Parathyroid adenoma (tissue), 2 donors: Measurements from ENCODE around the gene PKNOX2.

ENCODE experiments used
- H2AFZ ChIP-seq: fragments of 300-600 bp; sonication (generic); one replicate; pipeline ENCODE4 v1.7.0; 2017; ENCODE audit warnings: antibody characterized with exemption, mild to moderate bottlenecking
- H3K27ac ChIP-seq: fragments of 300-600 bp; sonication (generic); one replicate; pipeline ENCODE4 v1.7.0; 2017
- H3K27me3 ChIP-seq: fragments of 300-600 bp; sonication (generic); one replicate; pipeline ENCODE4 v1.7.0; 2017; ENCODE audit warnings: low read length; ENCODE audit not compliant: control insufficient read depth, insufficient read depth
- H3K36me3 ChIP-seq: fragments of 300-600 bp; sonication (generic); one replicate; pipeline ENCODE4 v1.7.0; 2017; ENCODE audit warnings: low read length; ENCODE audit not compliant: control insufficient read depth, insufficient read depth
- H3K4me1 ChIP-seq: fragments of 300-600 bp; sonication (generic); one replicate; pipeline ENCODE4 v1.7.0; 2017; ENCODE audit warnings: control low read depth
- H3K4me2 ChIP-seq: fragments of 300-600 bp; sonication (generic); one replicate; pipeline ENCODE4 v1.7.0; 2017; ENCODE audit warnings: low read length
- H3K4me3 ChIP-seq: fragments of 300-600 bp; sonication (generic); one replicate; pipeline ENCODE4 v1.7.0; 2017; ENCODE audit warnings: low read depth, low read length
- H3K79me2 ChIP-seq: fragments of 300-600 bp; sonication (generic); one replicate; pipeline ENCODE4 v1.7.0; 2017; ENCODE audit warnings: control low read depth
- H3K9ac ChIP-seq: fragments of 300-600 bp; sonication (generic); one replicate; pipeline ENCODE4 v1.7.0; 2017; ENCODE audit warnings: mild to moderate bottlenecking
- H3K9me3 ChIP-seq: fragments of 300-600 bp; sonication (generic); one replicate; pipeline ENCODE4 v1.7.0; 2017; ENCODE audit warnings: low read length; ENCODE audit not compliant: control insufficient read depth
- TF ChIP-seq, protein P1 (sequence below): fragments of 300-600 bp; sonication (generic); IDR thresholded peaks from one replicate; pipeline ENCODE4 v1.7.0; 2017; ENCODE audit warnings: antibody characterized with exemption, mild to moderate bottlenecking
- donor health status: primary hyperparathyroidism.

PKNOX2 gene

DNA sequence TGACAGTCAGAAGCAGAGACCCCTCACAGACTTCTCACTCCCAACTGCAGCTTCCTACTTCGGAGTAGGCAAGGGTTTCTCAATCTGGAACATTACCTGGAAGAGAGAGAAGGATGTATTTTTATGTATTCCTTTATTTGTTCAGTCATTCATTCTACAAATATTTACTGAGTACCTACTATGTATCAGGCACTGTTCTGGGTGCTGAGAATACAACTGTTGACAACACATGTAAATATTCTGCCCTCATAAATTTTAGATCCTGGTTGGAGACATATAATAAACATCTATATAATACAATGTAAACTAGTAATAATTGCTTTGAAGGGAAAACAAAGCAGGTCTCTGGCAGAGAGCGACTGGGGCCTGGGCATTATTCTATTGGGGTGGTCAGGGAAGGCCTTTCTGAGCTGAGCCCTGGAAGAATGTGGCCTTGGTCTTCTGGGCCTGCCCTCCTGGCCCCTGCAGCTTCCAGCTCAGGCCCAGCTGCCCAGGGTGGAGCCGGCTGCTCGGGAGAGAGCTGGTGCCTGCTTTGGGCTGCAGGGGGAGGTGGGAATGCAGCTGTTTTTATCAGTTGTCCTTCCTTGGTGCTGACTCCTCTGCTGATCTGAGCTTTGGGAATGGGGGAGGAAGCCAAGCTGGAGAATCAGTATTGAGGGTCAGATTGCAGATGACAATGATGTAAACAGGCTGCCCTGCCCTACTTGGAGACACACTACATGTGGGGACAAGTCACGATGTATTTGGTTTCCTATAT lies 46.8 kb downstream of the PKNOX2 start:
- H3K4me2 ChIP-seq, result no peak overlapping the region
- no peak overlapping the region for H3K27ac ChIP-seq
- no peaks in the 10 kb centered on the region for H3K9me3 ChIP-seq
- no peak overlapping the region for H3K4me3 ChIP-seq
- H3K27me3 ChIP-seq, result no peaks in the 10 kb centered on the region
- H3K9ac ChIP-seq, result no peak overlapping the region
- TF ChIP-seq, protein P1, sequence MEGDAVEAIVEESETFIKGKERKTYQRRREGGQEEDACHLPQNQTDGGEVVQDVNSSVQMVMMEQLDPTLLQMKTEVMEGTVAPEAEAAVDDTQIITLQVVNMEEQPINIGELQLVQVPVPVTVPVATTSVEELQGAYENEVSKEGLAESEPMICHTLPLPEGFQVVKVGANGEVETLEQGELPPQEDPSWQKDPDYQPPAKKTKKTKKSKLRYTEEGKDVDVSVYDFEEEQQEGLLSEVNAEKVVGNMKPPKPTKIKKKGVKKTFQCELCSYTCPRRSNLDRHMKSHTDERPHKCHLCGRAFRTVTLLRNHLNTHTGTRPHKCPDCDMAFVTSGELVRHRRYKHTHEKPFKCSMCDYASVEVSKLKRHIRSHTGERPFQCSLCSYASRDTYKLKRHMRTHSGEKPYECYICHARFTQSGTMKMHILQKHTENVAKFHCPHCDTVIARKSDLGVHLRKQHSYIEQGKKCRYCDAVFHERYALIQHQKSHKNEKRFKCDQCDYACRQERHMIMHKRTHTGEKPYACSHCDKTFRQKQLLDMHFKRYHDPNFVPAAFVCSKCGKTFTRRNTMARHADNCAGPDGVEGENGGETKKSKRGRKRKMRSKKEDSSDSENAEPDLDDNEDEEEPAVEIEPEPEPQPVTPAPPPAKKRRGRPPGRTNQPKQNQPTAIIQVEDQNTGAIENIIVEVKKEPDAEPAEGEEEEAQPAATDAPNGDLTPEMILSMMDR, result no peak
- H3K36me3 ChIP-seq, result no peaks in the 10 kb centered on the region
- no peaks in the 10 kb centered on the region for H3K4me1 ChIP-seq
- no peaks in the 10 kb centered on the region for H3K79me2 ChIP-seq
- H2AFZ ChIP-seq, result no peak overlapping the region

DNA sequence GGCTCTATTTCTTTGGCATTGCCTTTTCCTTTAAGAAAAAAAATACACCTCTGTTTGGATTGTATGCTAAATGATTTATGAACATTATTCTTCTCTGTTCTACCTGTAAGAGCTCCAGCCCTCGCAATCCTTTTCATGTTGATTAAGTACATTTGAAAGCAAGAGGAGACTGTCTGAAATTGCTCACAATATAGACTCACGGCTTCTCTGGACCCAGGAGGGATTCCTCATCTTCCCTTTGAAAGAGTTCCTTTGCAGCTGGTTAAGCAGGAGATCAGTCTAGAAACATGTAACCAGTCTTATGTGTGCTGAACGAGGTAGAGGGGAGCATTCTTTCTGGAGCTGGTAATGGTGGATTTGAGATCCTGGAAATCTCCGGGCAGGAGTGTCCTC lies 47.4 kb downstream of the PKNOX2 start:
- Histone ChIP-seq H3K27me3 (no peaks in the 10 kb centered on the region), H3K27ac (no peak overlapping the region), H3K4me3 (no peak overlapping the region), H3K9me3 (no peaks in the 10 kb centered on the region), H3K9ac (no peak overlapping the region), H3K79me2 (no peaks in the 10 kb centered on the region), H2AFZ (no peak overlapping the region), H3K4me2 (no peak overlapping the region), H3K4me1 (no peaks in the 10 kb centered on the region), H3K36me3 (no peaks in the 10 kb centered on the region)
- TF ChIP-seq, protein P1, result no peak

DNA sequence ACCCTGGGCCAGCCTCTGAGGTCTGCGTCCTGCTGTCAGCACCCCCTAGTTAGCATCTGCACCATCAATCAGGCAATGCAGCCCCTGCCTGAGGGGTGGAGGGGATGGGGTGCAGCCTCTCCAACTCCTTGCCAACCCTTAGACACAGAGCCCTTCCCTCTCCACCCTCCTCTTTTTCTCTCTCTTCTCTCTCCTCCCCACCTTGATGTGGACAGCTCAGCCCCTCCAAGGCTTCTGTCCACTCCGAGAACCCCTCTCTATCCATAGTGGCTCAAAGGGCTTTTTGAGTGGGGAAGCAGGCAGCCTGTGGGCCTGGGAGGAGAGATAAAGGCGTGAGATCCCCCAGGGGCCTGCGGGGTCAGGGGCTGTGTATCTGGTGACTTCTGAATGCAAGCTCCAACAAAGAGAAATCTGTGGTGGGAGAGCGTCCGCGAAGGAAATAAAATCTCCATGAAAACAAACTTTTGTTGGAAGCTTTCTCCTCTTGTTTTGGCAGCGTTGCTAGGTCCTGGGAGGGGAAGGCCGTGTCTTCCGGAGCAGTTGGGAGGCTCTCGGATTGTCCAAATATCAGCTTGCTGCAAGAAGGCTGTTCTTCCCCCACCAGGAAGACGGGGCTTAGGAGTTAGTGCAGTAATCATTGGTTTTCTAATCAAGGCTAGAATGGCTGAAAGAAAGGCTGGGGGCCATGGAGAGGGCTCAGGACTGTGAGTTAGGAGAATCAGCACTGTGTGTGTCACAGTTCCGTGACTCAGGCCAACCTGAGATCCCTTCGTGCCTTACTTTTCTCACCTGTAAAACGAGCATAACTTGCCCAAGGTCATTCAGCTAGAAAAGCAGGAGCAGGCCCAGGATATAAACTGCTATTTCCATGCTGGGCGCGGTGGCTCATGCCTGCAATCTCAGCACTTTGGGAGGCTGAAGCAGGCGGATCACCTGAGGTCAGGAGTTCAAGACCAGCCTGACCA lies 50.3 kb downstream of the PKNOX2 start:
- H3K4me3 ChIP-seq, result no peak overlapping the region
- TF ChIP-seq, protein P1, result no peak
- H2AFZ ChIP-seq, result no peak overlapping the region
- no peaks in the 10 kb centered on the region for H3K36me3 ChIP-seq
- H3K27me3 ChIP-seq, result no peaks in the 10 kb centered on the region
- H3K9me3 ChIP-seq, result no peaks in the 10 kb centered on the region
- no peak overlapping the region for H3K9ac ChIP-seq
- no peak overlapping the region for H3K27ac ChIP-seq
- H3K4me2 ChIP-seq, result no peak overlapping the region
- no peaks in the 10 kb centered on the region for H3K4me1 ChIP-seq
- H3K79me2 ChIP-seq, result no peaks in the 10 kb centered on the region

DNA sequence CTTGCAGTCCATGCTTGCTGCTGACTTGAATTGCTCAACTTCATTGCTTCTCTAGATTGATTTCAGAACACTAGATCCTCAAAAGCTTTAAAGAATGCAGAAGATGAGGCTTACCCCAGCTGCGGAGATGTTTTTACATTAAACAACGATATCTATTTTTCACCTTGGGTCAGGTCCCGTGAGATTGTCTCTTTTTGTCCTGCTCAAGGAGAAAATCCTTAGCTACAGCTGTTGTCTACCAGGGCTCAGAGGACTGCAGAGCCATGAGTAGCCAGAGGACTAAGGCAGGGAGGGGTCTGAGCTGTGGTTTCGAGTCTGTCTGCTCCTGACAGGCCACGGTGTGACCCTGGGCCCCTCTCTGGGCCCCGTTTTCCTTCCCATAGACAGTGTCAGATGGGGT lies 51.4 kb downstream of the PKNOX2 start:
- Histone ChIP-seq H3K9me3 (no peaks in the 10 kb centered on the region), H3K9ac (no peak overlapping the region), H3K27me3 (no peaks in the 10 kb centered on the region), H3K36me3 (no peaks in the 10 kb centered on the region), H2AFZ (no peak overlapping the region), H3K4me3 (no peak overlapping the region), H3K4me2 (no peak overlapping the region), H3K27ac (no peak overlapping the region), H3K79me2 (no peaks in the 10 kb centered on the region), H3K4me1 (no peaks in the 10 kb centered on the region)
- TF ChIP-seq, protein P1, result no peak
